RWPE1 (cell line): ENCODE data around the gene ACP2.

Experiments
- CTCF ChIA-PET: fragments of 350-600 bp; sonication (Branson Sonifier 250); formaldehyde crosslinking; extraction: SDS; loops from one replicate; lab custom pipeline; 2021; lab: Yijun Ruan, JAX
- POLR2A ChIA-PET: fragments of 400-600 bp; formaldehyde crosslinking; extraction: SDS; loops from one replicate; lab custom pipeline; 2020; ENCODE audit warnings: antibody characterized with exemption; ENCODE audit not compliant: low non-redundant PET; lab: Yijun Ruan, JAX
- DNase-seq: peaks from one replicate; pipeline ENCODE4 v3.0.0; 2012; ENCODE audit warnings: low spot score
- H3K27ac ChIP-seq: fragments of 450-650 bp; 2 replicates; pipeline ENCODE4 v1.5.1; 2017
- TF ChIP-seq, protein P1 (sequence below): fragments of 450-650 bp; conservative IDR thresholded peaks from 2 replicates; pipeline ENCODE4 v1.5.1; 2017; ENCODE audit warnings: low read depth, mild to moderate bottlenecking

The ACP2 gene

GRCh38 chr11:47269829-47270305 is 21.3 kb upstream of the ACP2 start, which contains the start of gene MADD:
Gene MADD (plus strand): TSS chr11:47270133.
- CTCF ChIA-PET: no interaction called here
- TF ChIP-seq, protein P1, sequence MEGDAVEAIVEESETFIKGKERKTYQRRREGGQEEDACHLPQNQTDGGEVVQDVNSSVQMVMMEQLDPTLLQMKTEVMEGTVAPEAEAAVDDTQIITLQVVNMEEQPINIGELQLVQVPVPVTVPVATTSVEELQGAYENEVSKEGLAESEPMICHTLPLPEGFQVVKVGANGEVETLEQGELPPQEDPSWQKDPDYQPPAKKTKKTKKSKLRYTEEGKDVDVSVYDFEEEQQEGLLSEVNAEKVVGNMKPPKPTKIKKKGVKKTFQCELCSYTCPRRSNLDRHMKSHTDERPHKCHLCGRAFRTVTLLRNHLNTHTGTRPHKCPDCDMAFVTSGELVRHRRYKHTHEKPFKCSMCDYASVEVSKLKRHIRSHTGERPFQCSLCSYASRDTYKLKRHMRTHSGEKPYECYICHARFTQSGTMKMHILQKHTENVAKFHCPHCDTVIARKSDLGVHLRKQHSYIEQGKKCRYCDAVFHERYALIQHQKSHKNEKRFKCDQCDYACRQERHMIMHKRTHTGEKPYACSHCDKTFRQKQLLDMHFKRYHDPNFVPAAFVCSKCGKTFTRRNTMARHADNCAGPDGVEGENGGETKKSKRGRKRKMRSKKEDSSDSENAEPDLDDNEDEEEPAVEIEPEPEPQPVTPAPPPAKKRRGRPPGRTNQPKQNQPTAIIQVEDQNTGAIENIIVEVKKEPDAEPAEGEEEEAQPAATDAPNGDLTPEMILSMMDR: no peak
- POLR2A ChIA-PET: interaction anchor here (0.6 kb wide), 1 partner anchor 13 kb away, joined by 4 read pairs; no protein-coding TSS in a partner anchor
- peak within 1 kb of the TSS; percentile 92 for H3K27ac ChIP-seq
- peak; percentile 88 for DNase-seq

- TF ChIP-seq, protein P1: 0 out of 2 replicates have a peak, but pooled peaks have one; percentile 11
- POLR2A ChIA-PET: no interaction called here
- CTCF ChIA-PET: no interaction called here
- DNase-seq: peak; percentile 90
- H3K27ac ChIP-seq: peak overlapping the region; percentile 92
These were observed 20.6 kb upstream of the ACP2 start for GRCh38 chr11:47269002-47269828.

GRCh38 chr11:47268448-47269001 is 19.9 kb upstream of the ACP2 start:
- POLR2A ChIA-PET: no interaction called here
- TF ChIP-seq, protein P1: no peak
- CTCF ChIA-PET: no interaction called here
- H3K27ac ChIP-seq: peak overlapping the region; percentile 92
- no peak for DNase-seq

DNA sequence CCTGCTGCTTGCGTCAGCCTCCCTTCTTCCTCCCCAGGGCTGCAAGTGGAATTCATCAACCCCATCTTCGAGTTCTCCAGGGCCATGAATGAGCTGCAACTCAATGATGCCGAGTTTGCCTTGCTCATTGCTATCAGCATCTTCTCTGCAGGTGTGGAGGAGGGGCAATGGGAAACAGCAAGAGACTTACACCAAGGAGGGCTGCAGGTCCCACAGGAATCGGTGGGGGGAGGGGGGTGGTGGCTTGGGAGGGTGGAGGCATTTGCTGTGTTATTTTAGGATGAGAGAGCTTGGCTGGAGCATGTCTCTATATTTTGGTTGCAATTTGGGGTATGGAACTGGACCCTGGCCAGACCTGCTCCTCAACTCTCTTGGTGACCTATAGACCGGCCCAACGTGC is 19.3 kb upstream of the ACP2 start:
- TF ChIP-seq, protein P1: no peak
- ChIA-PET CTCF (no interaction called here), POLR2A (no interaction called here)
- H3K27ac ChIP-seq: peak overlapping the region; percentile 92
- no peak for DNase-seq

- H3K27ac ChIP-seq: peak overlapping the region; percentile 66
- no peak for DNase-seq
- TF ChIP-seq, protein P1: no peak
- ChIA-PET CTCF (interaction anchor here (0.6 to 0.7 kb wide), 2 partner anchors 80 to 90 kb away, joined by 3 read pairs; no protein-coding TSS in a partner anchor), POLR2A (interaction anchor here (1.1 kb wide), 1 partner anchor 16 kb away, joined by 4 read pairs; the partner anchor contains the start of gene ACP2)
These were observed 15.9 kb upstream of the ACP2 start for GRCh38 chr11:47264521-47264920.

- ChIA-PET CTCF (interaction anchor here (0.5 to 0.7 kb wide), 3 partner anchors 80 to 97 kb away, joined by 3 read pairs; no protein-coding TSS in a partner anchor), POLR2A (interaction anchor here (1.1 kb wide), 1 partner anchor 15 kb away, joined by 4 read pairs; the partner anchor contains the start of gene ACP2)
- TF ChIP-seq, protein P1: no peak
- H3K27ac ChIP-seq: no peak overlapping the region
- no peak for DNase-seq
These were observed 15.5 kb upstream of the ACP2 start for GRCh38 chr11:47264119-47264518.
